Measurements from ENCODE around the gene KSR1. TPM values are rescaled to one million over a fixed set of nuclear protein-coding genes. Genes with fewer than 3 reads are reported as not detected.

The KSR1 gene
- total RNA-seq, 1 donor from 2014 or later = 9.5 TPM

DNA sequence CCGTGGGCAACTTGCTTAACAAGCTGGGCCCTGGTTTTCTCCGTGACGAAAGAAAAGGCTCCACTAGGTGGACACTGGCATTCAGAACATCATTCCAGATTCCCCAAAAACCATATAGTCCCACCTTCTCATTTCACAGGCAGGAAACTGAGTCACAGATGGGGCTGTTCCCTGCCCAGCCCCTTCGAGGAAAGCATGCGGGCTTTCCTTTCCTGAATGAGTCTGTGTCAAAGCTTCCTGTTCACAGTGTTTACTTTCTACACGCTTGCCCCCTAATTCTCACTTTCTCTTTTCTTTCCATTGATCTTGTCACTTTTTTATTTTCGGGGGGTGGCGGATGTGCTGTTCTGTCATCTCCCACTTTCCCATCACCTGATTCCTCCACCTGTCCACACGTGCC, 164.5 kb downstream of the KSR1 start:
- no peak for DNase-seq
- no peaks in the 10 kb centered on the region for H3K27me3 ChIP-seq (ENCODE audit: low read depth)
- intact Hi-C loops (cut with micrococcal nuclease) = no loop called here
- H3K4me3 ChIP-seq = no peak overlapping the region
- H3K27ac ChIP-seq (replicated peaks) = no peak overlapping the region
- H3K36me3 ChIP-seq = peaks cover 83% of the 10 kb centered on the region
- TF ChIP-seq, protein P1, sequence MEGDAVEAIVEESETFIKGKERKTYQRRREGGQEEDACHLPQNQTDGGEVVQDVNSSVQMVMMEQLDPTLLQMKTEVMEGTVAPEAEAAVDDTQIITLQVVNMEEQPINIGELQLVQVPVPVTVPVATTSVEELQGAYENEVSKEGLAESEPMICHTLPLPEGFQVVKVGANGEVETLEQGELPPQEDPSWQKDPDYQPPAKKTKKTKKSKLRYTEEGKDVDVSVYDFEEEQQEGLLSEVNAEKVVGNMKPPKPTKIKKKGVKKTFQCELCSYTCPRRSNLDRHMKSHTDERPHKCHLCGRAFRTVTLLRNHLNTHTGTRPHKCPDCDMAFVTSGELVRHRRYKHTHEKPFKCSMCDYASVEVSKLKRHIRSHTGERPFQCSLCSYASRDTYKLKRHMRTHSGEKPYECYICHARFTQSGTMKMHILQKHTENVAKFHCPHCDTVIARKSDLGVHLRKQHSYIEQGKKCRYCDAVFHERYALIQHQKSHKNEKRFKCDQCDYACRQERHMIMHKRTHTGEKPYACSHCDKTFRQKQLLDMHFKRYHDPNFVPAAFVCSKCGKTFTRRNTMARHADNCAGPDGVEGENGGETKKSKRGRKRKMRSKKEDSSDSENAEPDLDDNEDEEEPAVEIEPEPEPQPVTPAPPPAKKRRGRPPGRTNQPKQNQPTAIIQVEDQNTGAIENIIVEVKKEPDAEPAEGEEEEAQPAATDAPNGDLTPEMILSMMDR (IDR thresholded peaks at IDR 0.05; ENCODE audit: borderline replicate concordance) = no peak
- peaks cover 8% of the 10 kb centered on the region for H3K4me1 ChIP-seq
- no peaks in the 10 kb centered on the region for H3K9me3 ChIP-seq (replicated peaks)

DNA sequence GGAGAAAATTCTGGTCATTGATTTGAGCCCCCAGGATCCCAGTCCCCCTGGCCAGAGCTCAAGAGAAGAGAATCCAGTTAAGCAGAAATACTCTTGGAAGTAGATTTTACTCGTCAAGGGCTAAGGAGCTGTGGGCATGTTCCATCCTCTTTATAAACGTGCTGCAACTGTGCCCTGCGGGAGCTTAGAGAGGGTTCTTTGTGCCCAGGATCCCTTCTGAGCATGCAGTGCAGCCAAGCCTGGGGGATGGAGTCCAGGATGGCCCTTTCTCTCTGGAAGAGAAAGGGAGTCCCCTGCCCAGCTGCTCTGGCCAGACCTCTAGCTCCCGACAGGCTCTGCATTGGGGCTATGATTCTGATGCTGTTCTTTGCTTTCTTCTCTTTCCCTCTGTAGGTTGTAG, 165.3 kb downstream of the KSR1 start:
- Histone ChIP-seq H3K4me3 (no peak overlapping the region), H3K36me3 (peaks cover 75% of the 10 kb centered on the region), H3K9me3 (replicated peaks) (no peaks in the 10 kb centered on the region), H3K27me3 (ENCODE audit: low read depth) (no peaks in the 10 kb centered on the region), H3K27ac (replicated peaks) (no peak overlapping the region), H3K4me1 (peaks cover 8% of the 10 kb centered on the region)
- TF ChIP-seq, protein P1 (IDR thresholded peaks at IDR 0.05; ENCODE audit: borderline replicate concordance) = no peak
- intact Hi-C loops (cut with micrococcal nuclease) = no loop called here
- no peak for DNase-seq

DNA sequence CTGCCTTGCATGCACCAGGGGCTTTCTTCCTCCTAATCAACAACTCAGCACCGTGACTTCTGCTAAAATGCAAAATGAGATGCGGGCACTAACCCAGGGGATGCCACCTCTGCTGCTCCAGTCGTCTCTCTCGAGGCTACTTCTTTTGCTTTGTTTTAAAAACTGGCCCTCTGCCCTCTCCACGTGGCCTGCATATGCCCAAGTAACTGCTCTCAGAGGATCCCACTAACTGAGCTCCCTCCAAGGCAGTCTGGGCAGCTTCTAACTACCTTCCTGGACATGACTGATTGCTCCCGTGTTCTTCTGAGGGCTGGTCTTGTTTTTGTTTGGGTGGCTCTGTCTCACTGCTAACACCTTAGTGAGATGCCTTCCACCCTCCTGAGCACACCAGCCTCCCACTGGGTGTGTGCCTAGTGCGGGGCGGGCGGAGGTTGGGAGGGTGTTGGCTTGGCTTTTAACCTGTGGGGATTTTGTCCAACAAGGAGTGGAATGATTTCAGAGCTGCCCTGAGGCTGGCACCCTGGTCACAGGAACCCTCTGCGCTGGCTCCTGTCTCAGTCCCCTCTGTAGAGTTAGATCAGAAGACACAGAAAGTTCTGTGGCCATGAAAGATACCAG, 165.8 kb downstream of the KSR1 start:
- no peak for DNase-seq
- Histone ChIP-seq H3K4me1 (peaks cover 8% of the 10 kb centered on the region), H3K36me3 (peaks cover 70% of the 10 kb centered on the region), H3K27ac (replicated peaks) (peak overlapping the region; percentile 7), H3K4me3 (no peak overlapping the region), H3K27me3 (ENCODE audit: low read depth) (no peaks in the 10 kb centered on the region), H3K9me3 (replicated peaks) (no peaks in the 10 kb centered on the region)
- TF ChIP-seq, protein P1 (IDR thresholded peaks at IDR 0.05; ENCODE audit: borderline replicate concordance) = no peak
- intact Hi-C loops (cut with micrococcal nuclease) = no loop called here

DNA sequence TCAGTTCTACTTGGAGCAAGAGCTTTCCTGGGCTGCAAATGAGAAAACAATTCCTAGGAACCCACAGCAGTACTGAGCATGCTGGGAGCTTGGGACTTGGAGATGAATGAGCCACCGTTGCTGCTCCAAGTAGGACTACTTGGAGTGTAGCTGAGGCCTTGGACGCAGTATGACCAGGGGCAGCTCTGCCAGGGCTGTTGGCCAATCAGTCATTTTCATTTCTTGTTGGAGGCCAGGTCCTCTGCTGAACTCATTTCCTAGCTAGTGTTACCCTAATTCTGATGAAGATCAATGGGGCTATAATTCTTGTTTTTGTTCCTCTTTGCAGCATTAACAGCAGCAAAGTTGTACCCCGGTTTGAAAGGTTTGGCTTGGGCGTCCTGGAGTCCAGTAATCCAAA, 166.7 kb downstream of the KSR1 start:
- Histone ChIP-seq H3K27me3 (ENCODE audit: low read depth) (no peaks in the 10 kb centered on the region), H3K4me1 (peaks cover 8% of the 10 kb centered on the region), H3K9me3 (replicated peaks) (no peaks in the 10 kb centered on the region), H3K36me3 (peaks cover 65% of the 10 kb centered on the region), H3K27ac (replicated peaks) (peak overlapping the region; percentile 7), H3K4me3 (no peak overlapping the region)
- no peak for DNase-seq
- TF ChIP-seq, protein P1 (IDR thresholded peaks at IDR 0.05; ENCODE audit: borderline replicate concordance) = no peak
- intact Hi-C loops (cut with micrococcal nuclease) = no loop called here

DNA sequence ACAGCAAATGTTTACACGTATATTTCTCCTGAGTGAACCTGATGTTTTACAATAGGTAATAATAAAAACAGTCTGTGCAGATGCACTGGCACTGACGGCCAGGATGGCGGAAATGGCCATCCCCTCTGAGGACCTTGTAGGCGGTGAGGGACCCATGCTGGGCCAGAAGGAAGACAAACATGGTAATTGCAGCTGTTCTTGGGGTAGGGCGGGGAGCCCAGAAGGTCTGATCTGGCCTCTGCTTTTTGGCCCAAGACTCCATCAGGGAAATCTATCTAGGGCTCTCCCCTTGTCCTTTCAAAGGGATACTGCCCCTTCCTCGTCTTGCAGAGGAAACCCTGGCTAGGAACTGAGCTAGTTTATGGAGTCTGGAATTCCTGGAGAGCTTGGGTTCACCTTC, 167.4 kb downstream of the KSR1 start:
- Histone ChIP-seq H3K9me3 (replicated peaks) (no peaks in the 10 kb centered on the region), H3K27me3 (ENCODE audit: low read depth) (no peaks in the 10 kb centered on the region), H3K4me3 (no peak overlapping the region), H3K27ac (replicated peaks) (peak overlapping the region; percentile 50), H3K36me3 (peaks cover 59% of the 10 kb centered on the region), H3K4me1 (peaks cover 8% of the 10 kb centered on the region)
- DNase-seq = peak; percentile 40
- intact Hi-C loops (cut with micrococcal nuclease) = no loop called here
- TF ChIP-seq, protein P1 (IDR thresholded peaks at IDR 0.05; ENCODE audit: borderline replicate concordance) = no peak
